Caco-2 (cell line): Measurements from ENCODE around the gene ELOVL5. TPM values are rescaled to one million over a fixed set of nuclear protein-coding genes. Genes with fewer than 3 reads are reported as not detected.

Source experiments
- BruUV-seq: library from RNA; stranded (reverse); fragments of 400-500 nt; replicated peaks from 2 replicates; lab custom pipeline; 2021; lab: Mats Ljungman, UMichigan
- CTCF ChIA-PET: fragments of 300-600 bp; sonication (Branson Sonifier 250); formaldehyde crosslinking; loops from one replicate; lab custom pipeline; 2022; ENCODE audit warnings: antibody characterized with exemption; lab: Charles Lee
- POLR2A ChIA-PET: fragments of 300-600 bp; sonication (Branson Sonifier 250); formaldehyde crosslinking; loops from one replicate; lab custom pipeline; 2022; ENCODE audit warnings: antibody characterized with exemption; lab: Charles Lee
- DNase-seq, 2 experiments: peaks; one replicate each; pipeline versions ENCODE4 v3.0.0 to v3.0.0-alpha.2; 2020 to 2022
- H3K27me3 ChIP-seq: replicated peaks from 2 replicates; pipeline ENCODE4 v1.6.0; 2011; ENCODE audit warnings: low read length; ENCODE audit not compliant: control insufficient read depth, insufficient read depth
- H3K36me3 ChIP-seq: 2 replicates; pipeline ENCODE4 v1.5.1; 2011; ENCODE audit warnings: low read length; ENCODE audit not compliant: control insufficient read depth, insufficient read depth
- H3K4me1 ChIP-seq: fragments of 250-450 bp; sonication (Bioruptor Pico); 2 replicates; pipeline ENCODE4 v1.5.1; 2020; ENCODE audit warnings: mild to moderate bottlenecking
- H3K4me3 ChIP-seq: 2 replicates; pipeline ENCODE4 v1.5.1; 2011; ENCODE audit warnings: low read depth, mild to moderate bottlenecking, control low read depth, low read length
- H3K9me3 ChIP-seq: fragments of 250-450 bp; sonication (Bioruptor Pico); 2 replicates; pipeline ENCODE4 v1.5.1; 2020; ENCODE audit warnings: mild to moderate bottlenecking, moderate library complexity
- H3K27ac Mint-ChIP-seq: one replicate; pipeline ENCODE4 v1.8.0; 2022; ENCODE audit warnings: mixed read lengths; ENCODE audit not compliant: unreplicated experiment
- H3K27me3 Mint-ChIP-seq: one replicate; pipeline ENCODE4 v1.8.0; 2022; ENCODE audit warnings: mixed read lengths; ENCODE audit not compliant: insufficient read depth, unreplicated experiment
- H3K36me3 Mint-ChIP-seq: one replicate; pipeline ENCODE4 v1.8.0; 2022; ENCODE audit warnings: mild to moderate bottlenecking, mixed read lengths; ENCODE audit not compliant: insufficient read depth, unreplicated experiment
- H3K4me1 Mint-ChIP-seq: one replicate; pipeline ENCODE4 v1.8.0; 2022; ENCODE audit warnings: low read depth, mixed read lengths; ENCODE audit not compliant: unreplicated experiment
- H3K4me3 Mint-ChIP-seq: one replicate; pipeline ENCODE4 v1.8.0; 2022; ENCODE audit warnings: mild to moderate bottlenecking, moderate library complexity, mixed read lengths; ENCODE audit not compliant: unreplicated experiment
- H3K9me3 Mint-ChIP-seq: one replicate; pipeline ENCODE4 v1.8.0; 2022; ENCODE audit warnings: mixed read lengths; ENCODE audit not compliant: unreplicated experiment
- CTCF ChIP-seq, 2 experiments: fragments of 200-600 bp in 1 of 2; IDR thresholded peaks; 1 replicate in 1 of 2; 2 replicates in 1 of 2; pipeline versions ENCODE4 v1.5.1 to v1.8.0; 2011 to 2022; ENCODE audit warnings: antibody characterized with exemption in 1 of 2, control low read depth in 1 of 2, inconsistent platforms in 1 of 2, low read depth in 1 of 2, low read length in 1 of 2, mild to moderate bottlenecking in 1 of 2, moderate library complexity in 1 of 2; ENCODE audit not compliant: insufficient read depth in 1 of 2, severe bottlenecking in 1 of 2, unreplicated experiment in 1 of 2
- intact Hi-C: fragments of 100-400 bp; cut with micrococcal nuclease; formaldehyde crosslinking; loops from one replicate; pipeline ENCODE4 v1.10.0; 2022; ENCODE audit not compliant: unreplicated experiment
- total RNA-seq: library from RNA; stranded (reverse); gene quantifications from 2 replicates; pipeline ENCODE4 v1.2.3, GENCODE V29; 2022

ELOVL5 gene
- total RNA-seq, 1 experiment from 2014 or later, result 70.4 TPM

- intact Hi-C loops, result no loop called here
- peak overlapping the region; percentile 78 for H3K4me3 Mint-ChIP-seq
- no peaks in the 10 kb centered on the region for H3K9me3 ChIP-seq
- no peak overlapping the region for H3K27ac Mint-ChIP-seq
- H3K4me1 Mint-ChIP-seq, result peaks cover 15% of the 10 kb centered on the region
- H3K4me1 ChIP-seq, result peaks cover 16% of the 10 kb centered on the region
- CTCF ChIA-PET, result no interaction called here
- DNase-seq, result no peak
- no peaks in the 10 kb centered on the region for H3K27me3 ChIP-seq
- BruUV-seq, result no TSS peak
- H3K9me3 Mint-ChIP-seq, result no peaks in the 10 kb centered on the region
- no peaks in the 10 kb centered on the region for H3K36me3 ChIP-seq
- H3K4me3 ChIP-seq, result peak overlapping the region; percentile 59; the same call in 1 of the 2 replicates
- peaks cover 5% of the 10 kb centered on the region for H3K36me3 Mint-ChIP-seq
- H3K27me3 Mint-ChIP-seq, result peaks cover 3% of the 10 kb centered on the region
- no peak for TF ChIP-seq CTCF (IDR thresholded peaks at IDR 0.05; ENCODE audit: insufficient read depth in 1 of 2, low read depth in 1 of 2, low read length in 1 of 2, severe bottlenecking in 1 of 2, unreplicated experiment in 1 of 2)
- POLR2A ChIA-PET, result interaction anchor here (0.5 to 1.4 kb wide), 6 partner anchors 10 to 384 kb away, joined by 3 to 6 read pairs (median 3); partner anchors contain the start of gene ELOVL5
These were observed 11.6 kb upstream of the ELOVL5 start for GRCh38 chr6:53360093-53360912.

GRCh38 chr6:53359843-53360092, 11.0 kb upstream of the ELOVL5 start:
- Histone ChIP-seq H3K36me3 (no peaks in the 10 kb centered on the region), H3K27me3 (no peaks in the 10 kb centered on the region), H3K4me3 (peak overlapping the region; percentile 59), H3K9me3 (no peaks in the 10 kb centered on the region), H3K4me1 (peaks cover 16% of the 10 kb centered on the region)
- Mint-ChIP-seq H3K4me1 (peaks cover 15% of the 10 kb centered on the region), H3K4me3 (peak overlapping the region; percentile 78), H3K27ac (peak overlapping the region; percentile 53), H3K36me3 (peaks cover 5% of the 10 kb centered on the region), H3K9me3 (no peaks in the 10 kb centered on the region), H3K27me3 (peaks cover 3% of the 10 kb centered on the region)
- no peak for TF ChIP-seq CTCF (IDR thresholded peaks at IDR 0.05; ENCODE audit: insufficient read depth in 1 of 2, low read depth in 1 of 2, low read length in 1 of 2, severe bottlenecking in 1 of 2, unreplicated experiment in 1 of 2)
- POLR2A ChIA-PET, result interaction anchor here (0.5 to 1.4 kb wide), 7 partner anchors 10 to 384 kb away, joined by 3 to 8 read pairs (median 3); partner anchors contain the start of gene ELOVL5
- intact Hi-C loops, result loop anchor here (1.0 to 5.0 kb wide), 3 partner anchors 11 to 78 kb away; partner anchors contain the start of gene ELOVL5
- DNase-seq, result no peak
- CTCF ChIA-PET, result interaction anchor here (0.7 to 1.0 kb wide), 3 partner anchors 13 to 106 kb away, joined by 3 to 5 read pairs (median 3); no protein-coding TSS in a partner anchor
- BruUV-seq, result TSS peak; percentile 89

DNA sequence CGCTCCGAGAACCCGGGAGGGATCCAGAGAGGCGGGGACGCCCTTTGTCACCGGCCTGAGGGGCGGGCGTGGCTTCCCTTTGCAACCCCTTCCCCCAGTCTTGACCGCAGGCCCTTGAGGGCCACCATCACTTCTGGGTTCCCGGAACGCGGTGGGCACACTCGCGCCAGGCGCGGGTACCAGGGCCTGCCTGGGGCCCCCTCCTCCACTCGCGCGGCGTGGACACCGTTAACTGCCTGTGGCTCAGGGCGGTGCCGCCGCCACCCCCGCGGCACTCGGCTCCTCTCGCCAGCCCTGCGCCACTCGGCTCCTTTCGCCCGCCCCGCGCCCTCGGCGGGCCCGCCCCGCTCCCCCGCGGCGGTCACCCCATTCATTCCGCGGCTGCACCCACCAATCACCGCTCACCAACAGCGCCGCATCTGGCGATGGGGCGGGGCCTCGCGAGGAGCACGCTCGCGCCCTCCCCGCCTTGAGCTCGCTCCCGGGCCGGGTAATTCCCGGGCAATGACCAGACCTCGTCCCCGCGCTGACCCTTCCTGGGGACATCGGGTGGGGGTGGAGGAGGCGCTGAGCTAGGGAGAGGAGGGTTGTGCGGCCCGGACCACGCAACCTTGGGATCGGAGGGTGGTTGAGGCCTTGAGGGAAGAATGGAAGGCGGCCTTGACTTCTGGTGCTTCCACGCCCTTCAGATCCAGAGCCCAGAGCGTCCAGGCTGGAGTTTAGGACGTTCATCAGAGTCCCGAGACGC, 10.5 kb upstream of the ELOVL5 start:
- Histone ChIP-seq H3K4me1 (peaks cover 16% of the 10 kb centered on the region), H3K9me3 (no peaks in the 10 kb centered on the region), H3K4me3 (peak overlapping the region; percentile 59), H3K27me3 (no peaks in the 10 kb centered on the region), H3K36me3 (no peaks in the 10 kb centered on the region)
- ChIA-PET POLR2A (interaction anchor here (0.5 to 1.4 kb wide), 8 partner anchors 11 to 385 kb away, joined by 3 to 8 read pairs (median 3); partner anchors contain the start of gene ELOVL5), CTCF (interaction anchor here (0.7 to 1.0 kb wide), 3 partner anchors 12 to 106 kb away, joined by 3 to 5 read pairs (median 3); no protein-coding TSS in a partner anchor)
- Mint-ChIP-seq H3K27ac (peak overlapping the region; percentile 84), H3K27me3 (peaks cover 3% of the 10 kb centered on the region), H3K9me3 (no peaks in the 10 kb centered on the region), H3K36me3 (peaks cover 5% of the 10 kb centered on the region), H3K4me3 (peak overlapping the region; percentile 78), H3K4me1 (peaks cover 15% of the 10 kb centered on the region)
- no TSS peak for BruUV-seq
- intact Hi-C loops, result loop anchor here (1.0 to 5.0 kb wide), 3 partner anchors 11 to 78 kb away; partner anchors contain the start of gene ELOVL5
- peak; percentile 94 to 97 for DNase-seq
- no peak for TF ChIP-seq CTCF (IDR thresholded peaks at IDR 0.05; ENCODE audit: insufficient read depth in 1 of 2, low read depth in 1 of 2, low read length in 1 of 2, severe bottlenecking in 1 of 2, unreplicated experiment in 1 of 2)
